Subcutaneous abdominal adipose tissue (tissue), 5 donors: ENCODE results near the gene SHISAL1.

Source experiments
- H3K27ac ChIP-seq: one replicate; pipeline ENCODE4 v1.7.0; 2013; ENCODE audit warnings: low read depth, mild to moderate bottlenecking, inconsistent platforms, low read length, moderate library complexity
- H3K27me3 ChIP-seq, 5 donors: one replicate each; pipeline ENCODE4 v1.7.0; 2013; ENCODE audit warnings: low read length in 5 of 5, inconsistent platforms in 1 of 5; ENCODE audit not compliant: control insufficient read depth in 5 of 5, insufficient read depth in 4 of 5
- H3K36me3 ChIP-seq, 5 donors: one replicate each; pipeline ENCODE4 v1.7.0; 2013; ENCODE audit warnings: low read length in 5 of 5; ENCODE audit not compliant: control insufficient read depth in 5 of 5, insufficient read depth in 5 of 5
- H3K4me1 ChIP-seq, 5 donors: one replicate each; pipeline ENCODE4 v1.7.0; 2013; ENCODE audit warnings: low read length in 5 of 5, mild to moderate bottlenecking in 3 of 5, moderate library complexity in 1 of 5; ENCODE audit not compliant: control insufficient read depth in 5 of 5, insufficient read depth in 5 of 5
- H3K4me3 ChIP-seq, 5 donors: one replicate each; pipeline ENCODE4 v1.7.0; 2013; ENCODE audit warnings: low read length in 5 of 5, low read depth in 1 of 5
- H3K9ac ChIP-seq, 5 donors: one replicate each; pipeline ENCODE4 v1.7.0; 2013; ENCODE audit warnings: low read length in 5 of 5, mild to moderate bottlenecking in 4 of 5, moderate library complexity in 3 of 5
- H3K9me3 ChIP-seq, 5 donors: one replicate each; pipeline ENCODE4 v1.7.0; 2013; ENCODE audit warnings: low read length in 5 of 5; ENCODE audit not compliant: control insufficient read depth in 5 of 5
- donor health status: healthy.
- donor health status: healthy.
- donor health status: healthy.
- donor health status: healthy.
- donor health status: healthy.

Gene SHISAL1

GRCh38 chr22:44312766-44313165 is at the start of gene SHISAL1:
Gene SHISAL1 (minus strand): TSS chr22:44312951. CDS start chr22:44300945, 12,006 bp downstream.
- no peak within 1 kb of the TSS for H3K9ac ChIP-seq
- peaks cover 2 to 17% (median 13%) of the 10 kb centered on the region in 5 donors for H3K27me3 ChIP-seq
- no peak within 1 kb of the TSS for H3K27ac ChIP-seq
- H3K36me3 ChIP-seq, result no peaks in the 10 kb centered on the region
- no peaks in the 10 kb centered on the region for H3K9me3 ChIP-seq
- H3K4me1 ChIP-seq, result peaks cover 0 to 9% (median 5%) of the 10 kb centered on the region in 5 donors
- H3K4me3 ChIP-seq, result no peak within 1 kb of the TSS

GRCh38 chr22:44361391-44362126 is 48.8 kb upstream of the SHISAL1 start:
- no peak overlapping the region for H3K4me3 ChIP-seq
- no peaks in the 10 kb centered on the region for H3K9me3 ChIP-seq
- peaks cover 6 to 37% (median 30%) of the 10 kb centered on the region in 5 donors for H3K4me1 ChIP-seq
- H3K9ac ChIP-seq, result no peak overlapping the region
- H3K36me3 ChIP-seq, result no peaks in the 10 kb centered on the region
- H3K27ac ChIP-seq, result no peak overlapping the region
- H3K27me3 ChIP-seq, result peaks cover 0 to 13% (median 5%) of the 10 kb centered on the region in 5 donors

- Histone ChIP-seq H3K36me3 (no peaks in the 10 kb centered on the region), H3K27me3 (peaks cover 0 to 17% (median 5%) of the 10 kb centered on the region in 5 donors), H3K4me1 (peaks cover 6 to 37% (median 26%) of the 10 kb centered on the region in 5 donors), H3K27ac (no peak overlapping the region), H3K9ac (no peak overlapping the region), H3K9me3 (no peaks in the 10 kb centered on the region), H3K4me3 (no peak overlapping the region)
These were observed 48.1 kb upstream of the SHISAL1 start for GRCh38 chr22:44360668-44361381.

GRCh38 chr22:44360306-44360667 is 47.5 kb upstream of the SHISAL1 start:
- peaks cover 6 to 37% (median 26%) of the 10 kb centered on the region in 5 donors for H3K4me1 ChIP-seq
- no peaks in the 10 kb centered on the region for H3K36me3 ChIP-seq
- H3K9ac ChIP-seq, result no peak overlapping the region
- H3K4me3 ChIP-seq, result no peak overlapping the region
- no peaks in the 10 kb centered on the region for H3K9me3 ChIP-seq
- peaks cover 0 to 22% (median 6%) of the 10 kb centered on the region in 5 donors for H3K27me3 ChIP-seq
- H3K27ac ChIP-seq, result no peak overlapping the region

- H3K9me3 ChIP-seq, result no peaks in the 10 kb centered on the region
- H3K4me1 ChIP-seq, result peaks cover 6 to 33% (median 25%) of the 10 kb centered on the region in 5 donors
- H3K27me3 ChIP-seq, result peaks cover 0 to 25% (median 10%) of the 10 kb centered on the region in 5 donors
- no peak overlapping the region for H3K27ac ChIP-seq
- H3K4me3 ChIP-seq, result no peak overlapping the region
- no peak overlapping the region for H3K9ac ChIP-seq
- H3K36me3 ChIP-seq, result no peaks in the 10 kb centered on the region
These were observed 46.9 kb upstream of the SHISAL1 start for GRCh38 chr22:44359496-44360110.

GRCh38 chr22:44358709-44359440 is 46.1 kb upstream of the SHISAL1 start:
- Histone ChIP-seq H3K9ac (no peak overlapping the region), H3K27me3 (peaks cover 3 to 29% (median 12%) of the 10 kb centered on the region in 5 donors), H3K36me3 (no peaks in the 10 kb centered on the region), H3K4me3 (no peak overlapping the region), H3K4me1 (peaks cover 2 to 26% (median 18%) of the 10 kb centered on the region in 5 donors), H3K9me3 (no peaks in the 10 kb centered on the region), H3K27ac (no peak overlapping the region)

- H3K36me3 ChIP-seq, result no peaks in the 10 kb centered on the region
- H3K4me1 ChIP-seq, result peaks cover 0 to 17% (median 11%) of the 10 kb centered on the region in 5 donors
- H3K4me3 ChIP-seq, result no peak overlapping the region
- no peak overlapping the region for H3K27ac ChIP-seq
- no peak overlapping the region for H3K9ac ChIP-seq
- H3K27me3 ChIP-seq, result peaks cover 8 to 36% (median 17%) of the 10 kb centered on the region in 5 donors
- no peaks in the 10 kb centered on the region for H3K9me3 ChIP-seq
These were observed 45.3 kb upstream of the SHISAL1 start for GRCh38 chr22:44357966-44358465.

- Histone ChIP-seq H3K27me3 (peaks cover 14 to 41% (median 22%) of the 10 kb centered on the region in 5 donors), H3K9me3 (no peaks in the 10 kb centered on the region), H3K27ac (no peak overlapping the region), H3K36me3 (no peaks in the 10 kb centered on the region), H3K4me1 (peaks cover 0 to 13% (median 7%) of the 10 kb centered on the region in 5 donors), H3K9ac (no peak overlapping the region), H3K4me3 (no peak overlapping the region)
These were observed 44.7 kb upstream of the SHISAL1 start for GRCh38 chr22:44357296-44357965.

GRCh38 chr22:44355716-44356070 is 42.9 kb upstream of the SHISAL1 start:
- H3K4me3 ChIP-seq, result no peak overlapping the region
- no peak overlapping the region for H3K9ac ChIP-seq
- H3K27ac ChIP-seq, result no peak overlapping the region
- H3K27me3 ChIP-seq, result peaks cover 26 to 59% (median 32%) of the 10 kb centered on the region in 5 donors
- no peaks in the 10 kb centered on the region for H3K9me3 ChIP-seq
- H3K36me3 ChIP-seq, result no peaks in the 10 kb centered on the region
- H3K4me1 ChIP-seq, result peaks cover 0 to 11% (median 10%) of the 10 kb centered on the region in 5 donors
